ENCODE data around the gene GCGR.
"Not testable (repeated sequence)": the region's sequence is repeated elsewhere in the genome, so short reads cannot be mapped to it uniquely, and the experiment has no call there.

Gene GCGR

DNA sequence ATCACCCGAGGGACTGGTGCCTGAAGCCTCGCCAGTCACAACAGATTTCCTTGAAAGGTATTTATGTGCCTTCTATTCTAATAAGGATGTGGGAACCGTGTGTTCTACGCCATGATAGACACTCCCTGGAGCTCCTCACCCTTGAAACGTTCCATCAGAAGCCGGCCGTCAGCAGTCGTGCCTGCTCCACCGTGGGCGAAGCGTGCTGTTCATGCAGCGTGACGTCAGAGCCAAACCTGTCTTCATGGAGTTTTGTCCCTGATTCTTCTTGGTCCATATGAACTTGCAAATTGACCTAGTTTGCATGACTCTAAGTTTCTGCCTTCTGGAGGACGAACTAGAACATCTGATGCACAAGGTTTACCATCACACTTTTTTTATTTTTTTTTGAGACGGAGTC is 35.4 kb downstream of the GCGR start:
- Histone ChIP-seq H3K4me1 (ENCODE audit: low read length) (peaks cover 2% of the 10 kb centered on the region), H3K4me2 (ENCODE audit: low read length) (no peak overlapping the region), H3K9ac (ENCODE audit: low read length) (no peak overlapping the region)

DNA sequence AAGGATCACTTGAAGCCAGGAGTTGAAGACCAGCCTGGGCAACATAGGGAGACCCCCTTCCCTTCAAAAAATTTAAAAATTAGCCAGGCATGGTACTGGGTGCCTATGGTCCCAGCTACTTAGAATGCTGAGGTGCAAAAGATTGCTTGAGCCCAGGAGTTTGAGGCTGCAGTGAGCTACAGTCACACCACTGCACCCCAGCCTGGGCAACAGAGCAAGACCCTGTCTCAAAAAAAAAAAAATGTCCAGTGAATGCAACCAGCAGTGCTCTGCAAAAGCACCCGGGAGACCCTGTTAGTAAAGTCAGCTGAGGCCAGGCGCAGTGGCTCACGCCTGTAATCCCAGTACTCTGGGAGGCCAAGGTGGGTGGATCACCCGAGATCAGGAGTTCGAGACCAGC is 36.1 kb downstream of the GCGR start:
- Histone ChIP-seq H4K20me1 (ENCODE audit: insufficient read depth, low read length) (0 out of 2 replicates have a peak, but pooled peaks cover 14% of the 10 kb centered on the region), H3K36me3 (replicated peaks; ENCODE audit: low read depth, low read length) (peaks cover 23% of the 10 kb centered on the region)
- not testable (repeated sequence) for H3K4me2 ChIP-seq (ENCODE audit: low read length); H3K9me3 ChIP-seq (ENCODE audit: insufficient read depth, low read length); H3K27ac ChIP-seq (ENCODE audit: low read length); H3K79me2 ChIP-seq (ENCODE audit: low read length); H3K4me1 ChIP-seq (ENCODE audit: low read length); H3K4me3 ChIP-seq (ENCODE audit: low read length); H3K27me3 ChIP-seq (ENCODE audit: low read depth, low read length); H2AFZ ChIP-seq (ENCODE audit: low read depth, low read length); H3K9ac ChIP-seq (ENCODE audit: low read length)

More for the DNA sequence above, 35.4 kb downstream of the GCGR start:
- H3K27me3 ChIP-seq (ENCODE audit: low read depth, low read length) = no peaks in the 10 kb centered on the region
- H3K27ac ChIP-seq (ENCODE audit: low read length) = no peak overlapping the region
- peaks cover 5% of the 10 kb centered on the region for H3K79me2 ChIP-seq (ENCODE audit: low read length)
- no peak overlapping the region for H3K4me3 ChIP-seq (ENCODE audit: low read length)
- no peaks in the 10 kb centered on the region for H3K9me3 ChIP-seq (ENCODE audit: insufficient read depth, low read length)
- TF ChIP-seq, protein P1, sequence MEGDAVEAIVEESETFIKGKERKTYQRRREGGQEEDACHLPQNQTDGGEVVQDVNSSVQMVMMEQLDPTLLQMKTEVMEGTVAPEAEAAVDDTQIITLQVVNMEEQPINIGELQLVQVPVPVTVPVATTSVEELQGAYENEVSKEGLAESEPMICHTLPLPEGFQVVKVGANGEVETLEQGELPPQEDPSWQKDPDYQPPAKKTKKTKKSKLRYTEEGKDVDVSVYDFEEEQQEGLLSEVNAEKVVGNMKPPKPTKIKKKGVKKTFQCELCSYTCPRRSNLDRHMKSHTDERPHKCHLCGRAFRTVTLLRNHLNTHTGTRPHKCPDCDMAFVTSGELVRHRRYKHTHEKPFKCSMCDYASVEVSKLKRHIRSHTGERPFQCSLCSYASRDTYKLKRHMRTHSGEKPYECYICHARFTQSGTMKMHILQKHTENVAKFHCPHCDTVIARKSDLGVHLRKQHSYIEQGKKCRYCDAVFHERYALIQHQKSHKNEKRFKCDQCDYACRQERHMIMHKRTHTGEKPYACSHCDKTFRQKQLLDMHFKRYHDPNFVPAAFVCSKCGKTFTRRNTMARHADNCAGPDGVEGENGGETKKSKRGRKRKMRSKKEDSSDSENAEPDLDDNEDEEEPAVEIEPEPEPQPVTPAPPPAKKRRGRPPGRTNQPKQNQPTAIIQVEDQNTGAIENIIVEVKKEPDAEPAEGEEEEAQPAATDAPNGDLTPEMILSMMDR (IDR thresholded peaks at IDR 0.05; ENCODE audit: low read depth, low read length) = no peak
- no peak for TF ChIP-seq EZH2phosphoT487 (IDR thresholded peaks at IDR 0.05; ENCODE audit: low read depth)
- 0 out of 2 replicates have a peak, but pooled peaks cover 9% of the 10 kb centered on the region for H4K20me1 ChIP-seq (ENCODE audit: insufficient read depth, low read length)
- peaks cover 16% of the 10 kb centered on the region for H3K36me3 ChIP-seq (replicated peaks; ENCODE audit: low read depth, low read length)
- H2AFZ ChIP-seq (ENCODE audit: low read depth, low read length) = no peak overlapping the region

DNA sequence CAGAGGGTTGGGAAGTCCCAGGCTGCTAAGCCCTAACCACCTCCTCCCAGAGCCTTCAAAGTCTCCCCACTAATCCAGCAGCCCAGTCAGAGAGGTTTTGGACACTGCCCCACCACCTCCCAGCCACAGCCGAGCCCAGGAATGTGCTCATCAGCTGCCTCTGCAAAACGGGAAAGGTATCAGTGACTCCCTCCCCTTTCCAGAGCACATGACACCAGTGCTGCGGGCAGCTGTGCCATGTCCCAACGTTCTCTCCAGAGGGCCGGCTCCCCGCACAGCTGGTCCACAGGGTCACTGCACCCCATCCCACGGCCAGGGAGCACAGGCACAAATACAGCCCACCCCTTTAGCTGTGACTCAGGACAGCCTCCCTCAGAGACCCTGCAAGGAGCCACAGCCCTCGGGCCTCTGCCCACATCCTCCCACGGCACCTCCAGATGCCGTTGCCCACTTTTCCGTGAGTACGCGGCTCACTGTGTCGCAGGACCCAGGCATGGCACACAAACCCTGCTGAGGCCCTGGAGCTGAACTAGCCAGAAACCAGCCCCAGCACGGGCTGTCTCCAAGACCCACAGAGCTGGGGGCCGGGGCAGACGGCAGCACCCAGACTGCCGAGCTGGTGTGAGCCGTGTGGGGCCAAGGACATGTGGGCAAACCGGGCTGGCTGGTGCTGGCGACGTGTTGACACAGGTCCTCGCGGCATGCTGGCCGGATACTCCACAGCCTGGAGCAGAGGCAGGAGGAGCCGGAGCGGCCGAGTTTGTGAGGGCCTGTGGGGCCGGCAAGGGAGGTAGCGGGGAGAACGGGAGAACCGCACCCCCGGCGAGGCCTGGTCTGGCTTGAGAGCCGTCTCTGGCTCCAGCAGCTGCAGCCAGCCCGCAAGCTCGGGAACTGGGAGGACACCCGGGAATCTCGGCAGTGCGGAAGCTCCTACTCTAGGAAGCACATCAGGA is 37.2 kb downstream of the GCGR start:
- TF ChIP-seq EZH2phosphoT487 (IDR thresholded peaks at IDR 0.05; ENCODE audit: low read depth) = no peak
- TF ChIP-seq, protein P1 (IDR thresholded peaks at IDR 0.05; ENCODE audit: low read depth, low read length) = no peak
- Histone ChIP-seq H4K20me1 (ENCODE audit: insufficient read depth, low read length) (0 out of 2 replicates have a peak, but pooled peaks cover 14% of the 10 kb centered on the region), H3K4me2 (ENCODE audit: low read length) (no peak overlapping the region), H3K79me2 (ENCODE audit: low read length) (no peaks in the 10 kb centered on the region), H3K27ac (ENCODE audit: low read length) (no peak overlapping the region), H3K9me3 (ENCODE audit: insufficient read depth, low read length) (no peaks in the 10 kb centered on the region), H3K27me3 (ENCODE audit: low read depth, low read length) (no peaks in the 10 kb centered on the region), H3K9ac (ENCODE audit: low read length) (no peak overlapping the region), H3K4me1 (ENCODE audit: low read length) (no peaks in the 10 kb centered on the region), H3K36me3 (replicated peaks; ENCODE audit: low read depth, low read length) (peaks cover 33% of the 10 kb centered on the region), H3K4me3 (ENCODE audit: low read length) (no peak overlapping the region), H2AFZ (ENCODE audit: low read depth, low read length) (no peak overlapping the region)

DNA sequence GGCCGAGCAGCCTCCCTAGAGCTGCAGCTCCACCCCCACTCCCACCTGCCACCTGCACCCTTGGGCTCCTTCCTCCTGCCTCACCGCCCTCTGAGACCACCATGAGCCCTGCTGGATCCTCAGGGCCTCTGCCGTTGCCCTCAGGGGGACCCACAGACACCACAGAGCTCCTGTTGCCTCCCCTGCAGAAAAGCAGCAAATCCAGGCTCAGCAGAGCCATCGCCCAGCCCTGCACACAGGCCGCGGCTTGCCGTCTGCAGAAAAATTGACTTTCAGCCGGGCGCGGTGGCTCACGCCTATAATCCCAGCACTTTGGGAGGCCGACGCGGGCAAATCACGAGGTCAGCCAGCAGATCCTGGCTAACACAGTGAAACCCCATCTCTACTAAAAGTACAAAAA is 37.9 kb downstream of the GCGR start:
- H3K9me3 ChIP-seq (ENCODE audit: insufficient read depth, low read length) = no peaks in the 10 kb centered on the region
- TF ChIP-seq EZH2phosphoT487 (IDR thresholded peaks at IDR 0.05; ENCODE audit: low read depth) = no peak
- TF ChIP-seq, protein P1 (IDR thresholded peaks at IDR 0.05; ENCODE audit: low read depth, low read length) = no peak
- H3K79me2 ChIP-seq (ENCODE audit: low read length) = no peaks in the 10 kb centered on the region
- H2AFZ ChIP-seq (ENCODE audit: low read depth, low read length) = no peak overlapping the region
- no peak overlapping the region for H3K4me3 ChIP-seq (ENCODE audit: low read length)
- no peak overlapping the region for H3K27ac ChIP-seq (ENCODE audit: low read length)
- 0 out of 2 replicates have a peak, but pooled peaks cover 14% of the 10 kb centered on the region for H4K20me1 ChIP-seq (ENCODE audit: insufficient read depth, low read length)
- H3K9ac ChIP-seq (ENCODE audit: low read length) = no peak overlapping the region
- H3K36me3 ChIP-seq (replicated peaks; ENCODE audit: low read depth, low read length) = peaks cover 39% of the 10 kb centered on the region
- H3K4me2 ChIP-seq (ENCODE audit: low read length) = no peak overlapping the region
- H3K4me1 ChIP-seq (ENCODE audit: low read length) = no peaks in the 10 kb centered on the region
- no peaks in the 10 kb centered on the region for H3K27me3 ChIP-seq (ENCODE audit: low read depth, low read length)
